Left colon (tissue), 2 donors: ENCODE data around the gene LRP2BP. TPM values are rescaled to one million over a fixed set of nuclear protein-coding genes. Genes with fewer than 3 reads are reported as not detected.

Source experiments
- ATAC-seq: fragments of 200-7000 bp; cut with Tn5 transposase; one replicate; pipeline ENCODE4 v1.9.1; 2020; ENCODE audit warnings: mild to moderate bottlenecking, moderate library complexity
- DNase-seq, 2 donors: peaks; one replicate each; pipeline ENCODE4 v3.0.0-alpha.2; 2020
- intact Hi-C, 2 donors: fragments of 100-400 bp; cut with DNase I in 1 of 2; cut with micrococcal nuclease in 1 of 2; formaldehyde crosslinking; loops; one replicate each; pipeline versions ENCODE4 v1.11.2 to v1.14.0; 2022; cut with DNase I, micrococcal nuclease
- total RNA-seq, 2 donors: library from RNA; stranded (reverse); fragmentation: NEBNext Ultra II Directional; extraction: Animal tissue kit (Norgen Biotek cat#: 25700); gene quantifications; one replicate each; pipeline ENCODE4 v1.2.1, GENCODE V29; 2021
- donor health status: DM: no; HTN: no; CAD: no.
- donor health status: DM: yes; HTN: yes; CAD: no.

LRP2BP gene
- total RNA-seq, 2 donors from 2014 or later: 0.40 to 0.70 TPM

DNA sequence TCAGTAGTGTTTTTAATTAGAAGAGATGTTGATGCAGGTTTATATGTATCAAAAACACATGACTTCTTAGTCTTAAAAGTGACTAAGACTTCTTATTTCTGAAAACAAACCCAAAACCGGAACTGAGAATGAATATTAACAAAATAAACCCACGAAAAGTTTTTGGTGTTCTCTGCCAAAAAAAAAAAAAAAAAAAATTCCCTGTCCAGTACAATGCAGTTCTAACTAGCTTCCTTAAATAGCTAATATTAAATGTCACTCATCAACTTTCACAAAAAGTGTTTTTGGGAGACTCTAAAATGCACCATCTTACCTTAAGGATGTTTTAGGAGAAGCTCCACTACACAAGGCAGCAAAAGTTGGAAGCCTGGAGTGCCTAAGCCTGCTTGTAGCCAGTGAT is 2.9 kb upstream of the LRP2BP start:
- intact Hi-C loops: loop anchor here in 1 of 2 donors (10.0 kb wide), 1 partner anchor 214 kb away; no protein-coding TSS in a partner anchor
- ATAC-seq (no peak), DNase-seq (no peak)

DNA sequence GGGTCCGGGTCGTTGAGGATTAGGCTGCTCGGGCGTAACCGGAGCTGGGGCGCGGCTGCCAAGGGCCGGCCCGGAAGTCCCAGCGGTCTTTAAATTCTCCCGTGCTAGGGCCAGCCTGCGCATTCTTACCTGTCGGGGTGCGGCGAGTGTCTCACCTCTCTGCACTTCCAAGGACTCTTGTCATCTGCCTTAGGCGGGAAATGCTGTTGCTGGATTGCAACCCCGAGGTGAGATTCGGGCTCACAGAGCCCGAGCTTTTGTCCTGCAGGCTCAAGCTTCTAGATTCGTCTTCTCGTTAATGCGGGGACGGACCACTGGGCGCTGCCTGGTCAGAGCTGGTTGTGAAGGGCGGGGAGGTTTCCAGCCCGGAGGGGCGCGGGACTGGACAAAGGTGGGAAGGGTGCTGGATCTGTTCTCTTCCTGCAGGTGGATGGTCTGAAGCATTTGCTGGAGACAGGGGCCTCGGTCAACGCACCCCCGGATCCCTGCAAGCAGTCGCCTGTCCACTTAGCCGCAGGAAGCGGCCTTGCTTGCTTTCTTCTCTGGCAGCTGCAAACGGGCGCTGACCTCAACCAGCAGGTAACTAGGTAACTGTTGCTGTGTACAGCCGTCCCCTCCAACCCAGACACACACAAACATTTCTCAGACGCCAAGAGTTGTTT is 1.1 kb upstream of the LRP2BP start, which contains the start of gene ANKRD37:
TSS of gene ANKRD37 (plus strand) at position 118 of the 662 bp plus-strand sequence. CDS start at position 201, 83 bp downstream.
- peak; percentile 39 for ATAC-seq
- intact Hi-C loops: loop anchor here in 1 of 2 donors (10.0 kb wide), 1 partner anchor 212 kb away; no protein-coding TSS in a partner anchor
- peak; percentile 69 to 73 for DNase-seq

DNA sequence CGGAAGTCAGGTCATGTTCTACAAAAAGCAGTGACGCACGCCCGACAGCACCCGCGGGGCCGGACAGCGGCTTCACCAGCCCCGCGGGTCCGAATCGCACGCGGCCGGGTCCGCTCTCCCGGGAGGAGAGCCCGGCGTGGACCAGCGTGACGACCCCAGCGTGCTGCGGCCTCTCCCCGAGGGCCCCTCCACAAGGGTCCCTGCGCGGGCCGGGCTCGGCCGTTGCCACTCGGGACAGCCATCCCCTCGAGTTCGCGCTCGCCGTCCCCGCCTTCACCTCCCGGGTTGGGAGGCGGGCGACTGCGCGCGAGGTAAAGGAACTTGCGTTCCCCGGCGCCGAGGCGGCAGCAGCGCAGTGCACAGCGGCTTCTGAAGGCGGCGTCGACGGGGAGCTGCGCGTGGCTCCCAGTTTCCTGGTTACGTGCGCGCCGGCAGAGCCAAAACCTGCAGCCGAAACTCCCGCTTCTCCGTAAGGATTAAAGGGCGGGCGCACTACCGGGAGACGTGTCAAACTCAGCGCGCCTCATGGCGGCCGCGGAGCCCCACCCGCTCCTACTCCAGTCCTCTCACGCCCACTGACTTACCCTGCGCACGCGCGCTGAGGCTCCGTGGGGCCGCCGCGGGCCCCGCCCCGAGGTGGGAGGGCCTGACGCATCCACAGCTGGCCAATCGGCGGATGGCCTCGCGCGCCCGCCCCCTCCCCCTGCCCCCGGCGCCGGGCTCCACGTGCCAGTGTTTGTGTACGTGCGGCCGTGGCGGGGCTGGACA is 416 bp upstream of the LRP2BP start:
- peak; percentile 86 for ATAC-seq
- peak; percentile 96 to 97 for DNase-seq
- intact Hi-C loops: loop anchor here in 1 of 2 donors (10.0 kb wide), 1 partner anchor 211 kb away; no protein-coding TSS in a partner anchor

DNA sequence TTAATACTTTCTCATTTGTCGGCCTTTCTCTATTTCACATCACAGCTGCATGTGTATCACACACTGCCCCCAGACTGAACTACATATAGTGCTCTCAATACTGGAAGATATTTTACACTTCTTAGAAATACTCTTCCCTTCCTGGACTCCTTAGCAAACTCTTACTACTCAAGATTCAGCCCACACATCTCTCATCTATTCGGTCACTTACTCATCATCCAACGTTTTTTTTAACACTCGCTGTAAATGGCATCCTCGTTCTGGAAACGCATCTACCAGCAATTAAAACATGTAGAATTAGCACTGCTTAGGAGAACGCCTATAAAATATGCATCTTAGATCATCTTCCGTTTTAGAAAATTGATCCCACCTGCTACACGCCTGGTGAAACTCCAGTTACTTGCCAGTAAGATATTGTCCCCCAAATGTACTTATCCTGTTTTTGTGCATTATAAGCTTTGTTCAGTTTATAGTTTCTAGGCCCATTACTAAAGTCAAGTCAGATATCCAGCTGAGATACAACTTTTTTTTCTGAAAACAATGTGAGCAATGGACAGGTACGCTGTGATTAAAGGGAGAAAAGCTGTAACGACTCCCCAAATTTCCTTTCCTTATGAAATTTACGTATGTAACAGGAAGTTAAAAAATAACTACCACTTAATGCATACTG is 1.0 kb downstream of the LRP2BP start:
- intact Hi-C loops: loop anchor here in 1 of 2 donors (10.0 kb wide), 1 partner anchor 210 kb away; no protein-coding TSS in a partner anchor
- ATAC-seq: no peak
- no peak for DNase-seq

DNA sequence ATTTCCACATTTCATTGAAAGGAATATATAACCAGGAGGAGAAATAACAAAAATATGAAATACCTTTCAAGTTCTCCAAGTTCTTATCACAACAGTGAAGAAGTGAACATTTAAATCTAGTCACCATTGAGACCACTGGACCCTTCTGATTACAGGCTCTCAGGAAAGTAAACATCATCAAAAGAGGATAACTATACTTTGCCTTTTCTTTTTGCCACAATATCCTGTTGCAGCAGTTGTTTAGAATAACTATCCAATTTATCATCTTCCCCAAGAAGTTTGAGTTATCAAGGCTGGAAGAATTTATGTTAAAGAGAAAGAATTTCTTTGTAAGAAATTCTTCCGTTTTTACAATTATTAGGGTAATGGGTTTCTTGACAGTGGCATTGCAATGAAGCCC is 3.6 kb downstream of the LRP2BP start:
- intact Hi-C loops: loop anchor here in 1 of 2 donors (10.0 kb wide), 1 partner anchor 207 kb away; no protein-coding TSS in a partner anchor
- ATAC-seq: no peak

DNA sequence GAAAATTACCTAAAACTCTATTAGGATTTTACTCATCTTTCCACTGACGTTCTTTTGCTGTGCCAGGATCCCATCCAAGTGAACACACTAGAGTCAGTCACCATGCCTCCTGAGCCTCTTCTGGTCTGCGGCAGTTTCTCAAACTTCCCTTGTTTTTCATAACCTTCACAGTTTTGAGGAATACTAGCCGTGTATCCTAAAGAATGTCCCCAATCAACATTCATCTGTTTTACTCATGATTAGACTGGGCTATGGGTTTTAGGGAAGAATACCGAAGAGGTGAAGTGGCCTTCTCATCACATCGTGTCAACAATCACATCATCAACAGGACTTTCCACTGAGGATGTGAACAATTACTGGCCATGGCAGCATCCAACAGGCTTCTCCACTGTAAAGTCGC is 4.8 kb downstream of the LRP2BP start:
- intact Hi-C loops: loop anchor here in 1 of 2 donors (10.0 kb wide), 1 partner anchor 206 kb away; no protein-coding TSS in a partner anchor
- no peak for DNase-seq
- no peak for ATAC-seq

More for the DNA sequence above, 3.6 kb downstream of the LRP2BP start:
- DNase-seq: no peak

DNA sequence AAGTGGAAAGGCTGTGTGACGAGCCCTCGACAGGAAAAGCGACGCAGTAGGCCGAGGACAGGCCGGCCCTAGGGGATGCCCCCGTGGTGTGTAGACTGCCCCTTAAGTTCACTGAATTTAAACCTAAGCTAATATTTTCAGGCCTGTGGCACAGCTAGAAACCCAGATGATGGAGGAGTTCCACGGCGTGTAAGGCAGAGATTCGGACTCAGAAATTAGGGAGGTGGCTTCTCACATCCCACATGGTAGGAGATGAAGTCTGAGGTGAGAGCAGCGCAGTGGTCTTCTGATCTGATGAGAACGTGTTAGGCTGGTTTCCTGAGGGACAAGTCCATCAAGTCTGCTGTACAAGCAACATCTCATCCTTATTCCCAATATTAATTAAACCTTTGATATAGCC is 7.8 kb downstream of the LRP2BP start:
- ATAC-seq (no peak), DNase-seq (no peak)
- intact Hi-C loops: no loop called here

DNA sequence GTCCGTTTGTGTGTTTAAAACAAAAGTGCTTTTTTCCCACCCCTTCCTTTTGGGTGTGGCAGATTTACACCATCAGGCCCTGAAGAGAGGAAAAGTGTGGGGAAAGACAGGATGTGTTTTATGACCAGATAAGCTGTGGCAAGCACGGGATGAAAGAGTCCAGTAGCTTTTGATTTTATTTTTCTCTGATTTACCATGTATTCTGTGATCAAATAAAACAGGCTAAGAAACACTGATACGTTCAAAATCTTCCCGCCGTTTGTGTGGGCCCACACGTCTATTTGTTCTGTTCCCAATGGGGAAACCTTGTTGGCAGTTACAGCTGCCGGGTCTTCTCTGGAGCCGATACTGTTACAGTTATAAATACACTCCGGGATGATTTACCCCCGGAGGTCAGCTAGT is 10.8 kb downstream of the LRP2BP start:
- ATAC-seq (peak; percentile 71), DNase-seq (no peak)
- intact Hi-C loops: loop anchor here in 1 of 2 donors (5.0 kb wide), 1 partner anchor 158 kb away; no protein-coding TSS in a partner anchor

DNA sequence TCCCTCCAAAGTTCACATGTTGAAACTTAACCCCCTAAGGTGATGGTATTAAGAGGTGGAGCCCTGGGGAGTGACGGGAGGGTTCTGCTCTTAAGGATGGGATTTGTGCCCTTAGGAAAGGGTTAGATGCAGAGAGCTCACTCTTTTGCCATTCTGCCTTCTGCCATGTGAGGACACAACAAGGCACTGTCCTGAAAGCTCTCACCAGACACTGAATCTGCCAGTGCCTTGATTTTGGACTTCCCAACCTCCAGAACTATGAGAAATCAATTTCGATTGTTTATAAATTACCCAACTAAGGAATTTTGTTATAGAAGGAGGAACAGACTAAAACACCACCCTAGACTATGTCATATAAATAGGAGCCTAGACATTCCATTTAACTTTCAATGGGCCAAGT is 11.7 kb downstream of the LRP2BP start:
- no peak for DNase-seq
- intact Hi-C loops: loop anchor here in 1 of 2 donors (5.0 kb wide), 1 partner anchor 157 kb away; no protein-coding TSS in a partner anchor
- ATAC-seq: no peak

DNA sequence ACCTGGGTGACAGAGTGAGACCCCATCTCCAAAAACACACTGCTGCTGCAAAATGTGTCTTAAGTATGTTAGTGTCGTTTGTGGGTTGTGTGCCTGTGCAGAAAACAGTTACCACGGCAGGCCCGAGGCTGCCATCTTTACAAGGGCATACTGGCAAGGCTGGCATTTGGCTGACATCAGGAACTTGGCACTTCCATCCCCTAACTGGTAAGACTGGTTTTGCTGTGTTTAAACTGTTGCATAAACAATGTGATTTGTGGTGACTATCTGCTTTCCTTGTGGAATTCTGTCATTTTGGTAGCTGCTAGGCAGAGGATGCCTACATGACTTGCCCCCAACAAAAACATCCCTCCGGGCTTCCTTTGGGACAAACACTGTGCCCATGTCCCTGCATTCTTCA is 12.3 kb downstream of the LRP2BP start:
- peak; percentile 36 to 39 for DNase-seq
- peak; percentile 86 for ATAC-seq
- intact Hi-C loops: loop anchor here in 1 of 2 donors (5.0 kb wide), 1 partner anchor 156 kb away; no protein-coding TSS in a partner anchor

DNA sequence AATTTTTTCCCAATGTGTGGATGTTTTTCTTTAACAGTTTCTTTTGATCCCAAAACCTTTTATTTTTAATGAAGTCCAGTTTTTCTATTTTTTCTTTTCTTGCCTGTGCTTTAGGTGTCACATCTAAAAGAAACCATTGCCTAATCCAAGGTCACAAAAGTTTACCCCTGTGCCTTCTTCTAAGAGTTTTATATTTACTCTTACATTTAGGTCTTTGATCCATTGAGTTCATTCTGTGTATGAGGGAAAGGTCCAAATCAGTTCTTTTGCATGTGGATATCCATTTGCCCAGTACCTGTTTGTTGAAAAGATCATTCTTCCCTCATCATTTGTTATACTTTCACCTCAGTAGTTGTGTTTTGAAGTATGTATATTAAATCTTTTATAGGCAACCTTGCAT is 13.0 kb downstream of the LRP2BP start:
- no peak for DNase-seq
- no peak for ATAC-seq
- intact Hi-C loops: loop anchor here in 1 of 2 donors (5.0 kb wide), 1 partner anchor 155 kb away; no protein-coding TSS in a partner anchor

DNA sequence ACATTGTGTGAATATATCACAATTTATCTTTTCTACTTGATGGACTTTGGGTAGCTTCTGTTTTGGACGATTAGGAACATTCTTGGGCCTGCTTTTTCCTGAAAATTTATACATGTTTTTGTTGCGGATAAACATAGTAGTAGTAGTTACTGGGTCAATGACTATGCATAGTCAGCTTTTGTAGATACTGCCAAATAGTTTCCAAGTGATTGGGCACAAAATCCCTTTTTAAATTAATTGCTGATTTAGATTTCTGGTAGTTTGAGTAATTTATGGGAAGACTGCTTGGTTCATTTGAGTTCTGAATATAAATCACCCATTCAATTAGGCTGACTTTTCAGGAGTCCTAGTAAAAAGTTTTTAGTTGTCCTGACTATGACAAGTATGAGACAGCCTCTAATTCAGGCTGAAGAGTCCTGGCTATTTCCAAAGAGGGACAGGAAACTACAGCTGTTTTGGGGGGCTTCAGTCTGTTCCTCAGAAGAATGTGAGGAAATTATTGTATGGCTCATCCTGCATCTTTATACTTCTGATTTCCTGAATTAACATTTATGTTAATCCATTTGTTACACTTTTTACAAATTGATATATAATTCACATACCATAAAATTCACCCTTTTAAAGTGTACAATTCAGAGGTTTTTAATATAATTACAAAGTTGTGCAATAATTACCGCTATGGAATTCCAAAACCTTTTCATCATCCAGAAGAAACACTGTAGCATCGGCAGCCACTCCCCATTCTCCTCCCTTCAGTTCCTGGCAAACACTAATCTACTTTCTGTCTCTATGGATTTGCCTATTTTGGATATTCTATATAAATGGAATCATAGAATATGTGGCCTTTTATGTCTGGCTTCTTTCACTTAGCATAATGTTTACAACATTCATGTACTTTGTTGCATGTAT is 14.2 kb downstream of the LRP2BP start:
- intact Hi-C loops: loop anchor here in 1 of 2 donors (5.0 kb wide), 1 partner anchor 154 kb away; no protein-coding TSS in a partner anchor
- no peak for DNase-seq
- ATAC-seq: no peak

DNA sequence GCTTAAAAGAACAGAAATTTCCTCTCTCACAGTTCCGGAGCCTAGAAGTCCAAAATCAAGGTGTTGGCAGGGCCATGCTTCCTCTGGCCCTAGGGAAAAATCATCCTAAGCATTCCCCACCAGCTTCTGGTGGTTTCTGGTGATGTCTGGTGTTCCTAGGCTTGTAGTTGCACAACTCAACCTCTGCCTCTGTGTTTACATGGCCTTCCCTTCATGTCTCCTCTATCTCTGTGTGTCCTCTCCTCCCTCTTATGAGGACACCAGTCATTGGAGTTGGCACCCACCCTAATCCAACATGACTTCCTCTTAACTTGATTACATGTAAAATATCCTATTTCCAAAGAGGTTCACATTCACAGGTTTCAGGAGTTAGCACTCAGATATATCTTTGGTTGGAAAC is 15.4 kb downstream of the LRP2BP start:
- no peak for ATAC-seq
- DNase-seq: no peak
- intact Hi-C loops: loop anchor here in 1 of 2 donors (5.0 kb wide), 1 partner anchor 153 kb away; no protein-coding TSS in a partner anchor

DNA sequence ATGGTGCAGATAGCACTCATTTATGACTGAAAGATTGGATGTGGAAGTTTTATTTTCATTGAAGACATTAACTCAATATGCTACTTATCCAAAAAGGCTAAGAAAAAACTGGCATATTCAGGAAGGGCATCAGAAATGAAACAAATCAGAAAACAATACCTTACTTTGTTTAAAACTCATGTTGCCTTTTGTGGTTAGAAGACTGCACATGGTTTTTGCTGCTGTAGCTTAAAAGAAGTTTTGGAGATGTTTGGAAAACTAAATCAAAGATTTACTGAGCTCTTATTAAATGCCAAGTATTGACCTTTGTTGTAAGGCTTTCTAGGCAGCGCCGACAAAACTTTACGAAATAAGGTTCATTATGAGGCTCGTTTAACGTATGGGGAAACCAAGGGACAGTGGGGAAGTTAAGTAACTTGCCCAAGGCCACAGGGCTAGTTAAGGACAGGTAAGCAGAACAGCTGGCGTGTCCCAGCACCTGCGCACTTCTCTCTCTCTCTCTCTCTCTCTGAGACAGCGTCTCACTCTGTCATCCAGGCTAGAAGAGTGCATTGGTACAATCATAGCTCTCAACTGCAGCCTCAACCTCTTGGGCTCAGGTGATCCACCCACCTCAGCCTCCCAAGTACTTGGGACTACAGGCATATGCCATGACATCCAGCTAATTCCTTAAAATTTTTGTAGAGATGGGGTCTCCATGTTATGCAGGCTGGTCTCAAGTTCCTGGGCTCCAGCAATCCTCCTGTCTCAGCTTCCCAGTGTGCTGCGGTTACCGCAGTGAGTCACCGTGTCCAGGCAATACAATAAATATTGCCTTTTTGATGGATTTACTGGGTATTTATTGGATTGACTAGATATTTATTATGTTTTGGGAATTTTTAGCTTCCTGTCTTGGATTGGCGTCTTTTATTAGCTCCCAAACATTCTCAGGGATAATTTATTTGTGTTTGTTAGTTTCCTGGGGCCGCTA is 16.1 kb downstream of the LRP2BP start:
- DNase-seq: no peak
- no peak for ATAC-seq
- intact Hi-C loops: loop anchor here in 1 of 2 donors (5.0 kb wide), 1 partner anchor 152 kb away; no protein-coding TSS in a partner anchor

DNA sequence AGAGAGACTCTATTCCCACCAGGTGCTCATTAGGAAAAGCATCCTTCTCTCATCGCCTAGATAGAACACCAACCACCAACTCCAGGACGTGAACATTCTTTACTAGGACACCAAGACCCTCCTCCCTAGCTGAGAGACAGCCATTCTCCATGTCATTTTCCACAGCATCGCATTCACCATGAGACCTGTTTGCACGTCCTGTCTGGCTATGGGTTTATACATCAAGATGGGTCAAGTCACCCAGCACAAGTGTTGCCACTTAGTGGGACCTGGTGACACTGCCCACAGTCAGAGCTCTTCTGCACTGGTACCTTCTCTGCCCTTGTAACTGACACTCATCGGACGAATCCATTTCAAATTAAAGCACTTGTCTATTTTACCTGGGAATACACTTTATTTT is 17.5 kb downstream of the LRP2BP start:
- DNase-seq (no peak), ATAC-seq (no peak)
- intact Hi-C loops: no loop called here

DNA sequence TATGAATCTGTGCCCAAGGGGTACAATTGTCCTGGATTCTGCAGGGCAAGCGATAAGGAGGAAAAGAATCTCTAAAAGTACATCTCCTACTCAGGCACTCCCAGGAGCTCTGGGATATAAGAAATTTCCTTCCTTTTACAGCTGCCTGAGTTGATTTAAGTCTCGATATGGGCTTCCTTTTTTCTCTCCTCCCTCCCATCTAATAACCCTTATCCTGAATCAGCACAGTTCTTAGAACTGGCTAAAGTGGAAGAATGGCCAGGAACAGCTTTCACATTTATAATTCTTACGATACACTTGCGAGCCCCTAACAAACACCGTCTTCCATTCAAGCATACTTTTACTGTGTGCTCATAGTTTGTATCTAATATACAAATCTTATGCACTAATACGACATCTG is 21.2 kb downstream of the LRP2BP start:
- intact Hi-C loops: no loop called here
- DNase-seq: no peak
- no peak for ATAC-seq

DNA sequence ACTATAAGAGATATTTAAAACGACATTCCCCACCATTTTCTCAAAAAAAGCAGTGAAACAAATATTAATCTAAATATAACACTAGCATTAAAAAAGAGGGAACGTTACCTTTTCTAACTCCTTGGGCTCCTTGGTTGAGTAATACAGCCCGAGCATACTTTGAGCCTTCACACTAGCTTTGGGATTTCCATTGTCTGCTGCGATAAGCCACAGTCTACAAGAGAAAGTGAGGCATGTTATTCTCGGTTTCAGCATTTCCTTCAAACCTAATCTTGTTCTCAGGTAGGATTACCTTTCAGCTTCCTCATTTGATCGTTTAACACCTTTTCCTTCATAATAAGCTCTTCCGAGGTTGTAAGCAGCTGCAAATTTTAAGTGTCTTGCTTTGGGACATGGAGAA is 21.7 kb downstream of the LRP2BP start:
- DNase-seq: no peak
- ATAC-seq: no peak
- intact Hi-C loops: no loop called here
